IMR-90 (cell line): ENCODE measurements around the gene DLG5. TPM values are rescaled to one million over a fixed set of nuclear protein-coding genes. Genes with fewer than 3 reads are reported as not detected.
A peak's percentile ranks its signal among the peaks of the same experiment; 100 is the strongest.

Experiments
- ATAC-seq: fragments of 200-7000 bp; cut with Tn5 transposase; 2 replicates; pipeline ENCODE4 v1.9.1; 2020; ENCODE audit warnings: low read depth, mild to moderate bottlenecking, moderate library complexity
- BruUV-seq: library from RNA; stranded (reverse); fragments of 400-500 nt; replicated peaks from 2 replicates; lab custom pipeline; 2021; lab: Mats Ljungman, UMichigan
- CTCF ChIA-PET: fragments of 300-600 bp; formaldehyde crosslinking; extraction: SDS; loops from one replicate; lab custom pipeline; 2021; ENCODE audit warnings: antibody characterized with exemption; lab: Yijun Ruan, JAX
- POLR2A ChIA-PET: fragments of 300-600 bp; sonication (Branson Sonifier 250); formaldehyde crosslinking; loops from one replicate; lab custom pipeline; 2022; ENCODE audit warnings: antibody characterized with exemption; ENCODE audit not compliant: unreplicated experiment; lab: Charles Lee
- DNase-seq: peaks from one replicate; pipeline ENCODE4 v3.0.0; 2013
- H2AFZ ChIP-seq: replicated peaks from 2 replicates; pipeline ENCODE3; 2013; ENCODE audit warnings: low read length, mild to moderate bottlenecking; ENCODE audit not compliant: poor library complexity
- H2AK5ac ChIP-seq: 2 replicates; pipeline ENCODE4 v1.6.1; 2013; ENCODE audit warnings: low read depth, low read length, inconsistent platforms
- H2AK9ac ChIP-seq: replicated peaks from 2 replicates; pipeline ENCODE3; 2013; ENCODE audit warnings: mild to moderate bottlenecking, low read depth, low read length, moderate library complexity; ENCODE audit not compliant: poor library complexity
- H2BK120ac ChIP-seq: 2 replicates; pipeline ENCODE4 v1.6.1; 2013; ENCODE audit warnings: low read depth, low read length, inconsistent platforms
- H2BK15ac ChIP-seq: 3 replicates; pipeline ENCODE4 v1.6.1; 2013; ENCODE audit warnings: low read depth, low read length, inconsistent platforms
- H2BK20ac ChIP-seq: 2 replicates; pipeline ENCODE4 v1.6.1; 2013; ENCODE audit warnings: low read depth, mild to moderate bottlenecking, inconsistent platforms, low read length, moderate library complexity
- H2BK5ac ChIP-seq: 2 replicates; pipeline ENCODE4 v1.6.1; 2013; ENCODE audit warnings: mild to moderate bottlenecking, low read depth, low read length, inconsistent platforms; ENCODE audit not compliant: poor library complexity, severe bottlenecking
- H3K14ac ChIP-seq: replicated peaks from 2 replicates; pipeline ENCODE4 v1.6.1; 2013; ENCODE audit warnings: low read depth, low read length, inconsistent platforms
- H3K18ac ChIP-seq: 2 replicates; pipeline ENCODE4 v1.6.1; 2013; ENCODE audit warnings: low read depth, low read length, control low read depth
- H3K23ac ChIP-seq: 2 replicates; pipeline ENCODE4 v1.6.1; 2013; ENCODE audit warnings: low read depth, low read length, inconsistent platforms
- H3K27ac ChIP-seq: 2 replicates; pipeline ENCODE4 v1.5.1; 2013; ENCODE audit warnings: mild to moderate bottlenecking, control low read depth, low read length; ENCODE audit not compliant: insufficient read depth
- H3K27me3 ChIP-seq: 2 replicates; pipeline ENCODE4 v1.6.1; 2013; ENCODE audit warnings: low read length; ENCODE audit not compliant: control insufficient read depth, insufficient read depth
- H3K36me3 ChIP-seq: 2 replicates; pipeline ENCODE4 v1.6.1; 2013; ENCODE audit warnings: low read length, mixed read lengths; ENCODE audit not compliant: control insufficient read depth, insufficient read depth
- H3K4ac ChIP-seq: 2 replicates; pipeline ENCODE4 v1.6.1; 2013; ENCODE audit warnings: low read depth, low read length, inconsistent platforms
- H3K4me1 ChIP-seq: 2 replicates; pipeline ENCODE4 v1.6.1; 2013; ENCODE audit warnings: low read length, mixed read lengths; ENCODE audit not compliant: control insufficient read depth, insufficient read depth
- H3K4me2 ChIP-seq: 2 replicates; pipeline ENCODE4 v1.6.1; 2013; ENCODE audit warnings: low read depth, mild to moderate bottlenecking, control low read depth, low read length, moderate library complexity
- H3K4me3 ChIP-seq: 2 replicates; pipeline ENCODE4 v1.5.1; 2013; ENCODE audit warnings: low read depth, mild to moderate bottlenecking, control low read depth, low read length, moderate library complexity; ENCODE audit not compliant: insufficient read depth
- H3K56ac ChIP-seq: 2 replicates; pipeline ENCODE4 v1.6.1; 2013; ENCODE audit warnings: low read length, inconsistent platforms; ENCODE audit not compliant: insufficient read depth; ENCODE audit errors: extremely low read depth
- H3K79me1 ChIP-seq, 2 experiments: 2 replicates each; pipeline ENCODE4 v1.6.1; 2013; ENCODE audit warnings: low read length in 2 of 2, inconsistent platforms in 1 of 2, low read depth in 1 of 2
- H3K9ac ChIP-seq: 2 replicates; pipeline ENCODE4 v1.6.1; 2013; ENCODE audit warnings: low read depth, low read length, control low read depth
- H3K9me1 ChIP-seq: 2 replicates; pipeline ENCODE4 v1.6.1; 2013; ENCODE audit warnings: low read length, inconsistent platforms; ENCODE audit not compliant: insufficient read depth
- H3K9me3 ChIP-seq: 2 replicates; pipeline ENCODE4 v1.6.1; 2013; ENCODE audit warnings: low read length; ENCODE audit not compliant: control insufficient read depth, insufficient read depth
- H4K20me1 ChIP-seq: 2 replicates; pipeline ENCODE4 v1.6.1; 2013; ENCODE audit warnings: low read length, inconsistent platforms; ENCODE audit not compliant: insufficient read depth
- H4K5ac ChIP-seq: 2 replicates; pipeline ENCODE4 v1.6.1; 2013; ENCODE audit warnings: mild to moderate bottlenecking, low read depth, low read length, control low read depth
- H4K8ac ChIP-seq, 2 experiments: 2 replicates each; pipeline ENCODE4 v1.6.1; 2013; ENCODE audit warnings: low read depth in 2 of 2, low read length in 2 of 2, control low read depth in 1 of 2, inconsistent platforms in 1 of 2
- H4K91ac ChIP-seq: 2 replicates; pipeline ENCODE4 v1.6.1; 2013; ENCODE audit warnings: low read depth, low read length, inconsistent platforms; ENCODE audit not compliant: insufficient read depth
- NFE2L2 ChIP-seq: fragments of 150-350 bp; IDR thresholded peaks from 2 replicates; pipeline ENCODE4 v1.6.1; 2016; ENCODE audit warnings: low read depth, mild to moderate bottlenecking, low read length
- WGBS, 2 experiments: methylation state at CpG; one replicate each; pipeline versions ENCODE4 v1.1.5 to v1.1.7; 2013; ENCODE audit warnings: missing lambda C conversion rate in 2 of 2; ENCODE audit not compliant: insufficient read length in 1 of 2; ENCODE audit errors: extremely low coverage in 2 of 2; 5-methylcytosine and 5-hydroxymethylcytosine counted together
- dilution Hi-C: fragments of 300-500 bp; cut with HindIII; formaldehyde crosslinking; loops from one replicate; pipeline ENCODE4 v1.14.3; 2018; ENCODE audit warnings: low sequenced_read_pairs; ENCODE audit not compliant: unreplicated experiment
- in situ Hi-C: fragments of 300-500 bp; cut with MboI; formaldehyde crosslinking; loops from 3 replicates; pipeline ENCODE4 v1.14.3; 2019; ENCODE audit warnings: low sequenced_read_pairs, inconsistent platforms, mixed read lengths
- intact Hi-C: fragments of 100-400 bp; cut with micrococcal nuclease; formaldehyde crosslinking; loops from 2 replicates; pipeline ENCODE4 v1.10.0; 2022
- polyA plus RNA-seq, 3 experiments: library from polyadenylated mRNA; depleted of rRNA; stranded (reverse); fragments of >200 nt; gene quantifications; 2 replicates each; pipeline ENCODE4 v1.2.3, GENCODE V29; 2012; ENCODE audit warnings: low replicate concordance in 1 of 3
- total RNA-seq: library from RNA; depleted of rRNA; stranded (reverse); fragments of >200 nt; gene quantifications from 2 replicates; pipeline ENCODE4 v1.2.3, GENCODE V29; 2012

DLG5 gene
- total and polyA plus RNA-seq, 2 of the 4 experiments (the other 2 are of a cell fraction), result 12.7 to 28.7 TPM

- no TSS peak for BruUV-seq
- ChIA-PET CTCF (no interaction called here), POLR2A (no interaction called here)
- H2AK5ac ChIP-seq, result peak overlapping the region; percentile 84
- WGBS, 2 experiments, result no CpG with 5 or more reads among the region's 5 CpGs
- H3K56ac ChIP-seq, result no peak overlapping the region
- peaks cover 3% of the 10 kb centered on the region for H3K9me1 ChIP-seq
- H2AFZ ChIP-seq, result no peak overlapping the region
- no peak overlapping the region; the same call in 1 of the 2 replicates for H4K91ac ChIP-seq
- no peak overlapping the region for H3K4me2 ChIP-seq
- H3K23ac ChIP-seq, result no peak overlapping the region
- no peak overlapping the region for H2BK5ac ChIP-seq
- H3K4ac ChIP-seq, result peak overlapping the region; percentile 34; the same call in 1 of the 2 replicates
- dilution Hi-C loops (no loop called here), in situ Hi-C loops (no loop called here), intact Hi-C loops (no loop called here)
- H3K4me1 ChIP-seq, result peaks cover 3% of the 10 kb centered on the region; the same call in 1 of the 2 replicates
- 0 out of 2 replicates have a peak overlapping the region, but pooled peaks have one; percentile 24 for H3K14ac ChIP-seq
- H4K8ac ChIP-seq, result peak overlapping the region in 1 of 2 experiments; percentile 5; a peak in 1 of 4 replicates
- no peak overlapping the region for H3K18ac ChIP-seq
- no peak overlapping the region for H3K27ac ChIP-seq
- no peak overlapping the region for H2BK20ac ChIP-seq
- H4K20me1 ChIP-seq, result no peaks in the 10 kb centered on the region
- H2BK120ac ChIP-seq, result no peak overlapping the region
- DNase-seq, result no peak
- no peak overlapping the region for H2AK9ac ChIP-seq
- peaks cover 2% of the 10 kb centered on the region; the same call in 1 of the 2 replicates for H3K9me3 ChIP-seq
- peak overlapping the region; percentile 34; the same call in 1 of the 3 replicates for H2BK15ac ChIP-seq
- no peak overlapping the region for H4K5ac ChIP-seq
- H3K36me3 ChIP-seq, result peaks cover 20% of the 10 kb centered on the region
- H3K9ac ChIP-seq, result no peak overlapping the region
- ATAC-seq, result no peak
- H3K79me1 ChIP-seq, result peaks cover 0 to 31% of the 10 kb centered on the region in 2 experiments; a peak in 3 of 4 replicates
- no peak for TF ChIP-seq NFE2L2
- H3K4me3 ChIP-seq, result no peak overlapping the region
- no peaks in the 10 kb centered on the region for H3K27me3 ChIP-seq
Observed at GRCh38 chr10:77973276-77973675, 46.7 kb upstream of the DLG5 start.
